G401.6 (cell line): ENCODE measurements around the gene PAGE3.

ENCODE experiments used
- FAIRE-seq: peaks from 2 replicates; lab custom pipeline; 2012; peaks lifted over from hg19 to GRCh38; lab: Jason Lieb, UNC

The PAGE3 gene, protein sequence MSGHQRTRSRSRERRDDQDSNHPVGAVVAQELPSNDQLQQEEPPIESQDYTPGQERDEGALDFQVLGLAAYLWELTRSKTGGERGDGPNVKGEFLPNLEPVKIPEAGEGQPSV

DNA sequence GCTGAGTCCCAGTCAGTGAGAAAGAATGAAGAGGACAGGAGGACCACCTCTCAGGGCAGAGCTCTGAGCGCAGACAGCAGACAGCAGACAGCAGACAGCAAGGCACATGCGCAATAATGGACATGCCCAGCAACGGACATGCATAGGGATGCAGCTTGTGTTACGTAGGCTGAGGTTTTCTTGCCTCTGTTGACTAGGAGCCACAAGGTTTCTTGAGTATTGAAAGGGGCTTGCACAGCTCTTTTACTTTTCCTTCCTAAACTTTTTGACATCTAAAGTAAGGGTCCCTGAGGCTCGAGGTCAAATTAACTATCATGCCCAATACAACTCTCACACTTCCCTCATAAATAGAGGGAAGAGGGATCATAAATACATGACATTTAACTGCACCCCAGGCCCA is at the start of gene PAGE3:
Gene PAGE3 (minus strand): TSS at position 101 of the 400 bp plus-strand sequence. CDS start 1,013 bp downstream, outside the sequence.
- FAIRE-seq = no peak

DNA sequence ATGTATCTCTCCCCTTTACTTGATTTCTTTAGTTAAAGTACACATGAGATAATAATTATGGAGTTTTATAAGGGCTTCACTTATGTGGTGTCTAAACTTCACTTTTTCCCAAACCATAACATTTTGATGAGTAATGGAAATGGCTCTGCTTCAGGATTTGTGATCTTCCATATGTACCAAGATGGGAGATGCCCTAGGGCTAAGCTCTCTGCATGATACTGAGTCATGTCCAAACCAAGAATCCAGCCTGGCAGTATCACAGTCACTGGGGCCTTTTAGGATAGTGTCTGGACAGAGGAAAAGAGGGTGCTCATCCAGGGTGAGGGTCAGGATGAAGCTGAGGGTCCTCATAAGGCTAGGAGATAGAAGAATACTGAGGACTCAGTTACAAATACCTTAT is 47.9 kb upstream of the PAGE3 start:
- FAIRE-seq = no peak

DNA sequence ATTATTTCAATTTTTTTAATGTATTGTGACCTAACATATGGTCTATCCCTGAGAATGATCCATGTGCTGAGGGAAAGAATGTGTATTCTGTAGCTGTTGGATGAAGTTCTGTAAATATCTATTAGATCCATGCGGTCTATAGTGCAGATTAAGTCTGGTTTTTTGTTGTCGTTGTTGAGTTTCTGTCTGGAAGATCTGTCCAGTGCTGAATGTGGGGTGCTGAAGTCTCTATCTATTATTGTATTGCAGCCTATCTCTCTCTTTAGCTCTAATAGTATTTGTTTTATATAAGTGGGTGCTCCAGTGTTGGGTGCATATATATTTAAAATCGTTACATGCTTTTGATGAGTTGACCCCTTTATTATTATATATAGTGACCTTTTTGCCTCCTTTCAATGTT is 26.2 kb upstream of the PAGE3 start:
- FAIRE-seq = no peak

DNA sequence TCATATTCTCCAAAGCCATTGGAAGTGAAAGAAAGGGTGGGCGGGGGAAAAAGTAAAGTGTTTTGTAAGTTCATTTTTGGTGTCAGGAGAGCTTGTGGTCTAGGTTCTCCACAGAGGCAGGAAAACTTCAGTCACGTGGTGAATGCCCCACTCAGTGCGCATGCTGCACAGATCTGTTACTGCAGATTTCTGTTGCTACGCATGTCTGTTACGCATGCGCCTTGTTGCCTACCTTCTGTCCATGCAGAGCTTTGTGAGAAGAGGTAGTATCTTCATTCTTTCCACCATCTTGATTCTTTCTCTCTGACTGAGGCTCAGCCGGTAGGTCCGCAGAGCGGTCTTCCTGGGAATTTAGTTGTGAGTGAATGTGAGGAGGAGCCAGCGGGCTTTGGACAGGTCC is 15.1 kb upstream of the PAGE3 start:
- FAIRE-seq = no peak

DNA sequence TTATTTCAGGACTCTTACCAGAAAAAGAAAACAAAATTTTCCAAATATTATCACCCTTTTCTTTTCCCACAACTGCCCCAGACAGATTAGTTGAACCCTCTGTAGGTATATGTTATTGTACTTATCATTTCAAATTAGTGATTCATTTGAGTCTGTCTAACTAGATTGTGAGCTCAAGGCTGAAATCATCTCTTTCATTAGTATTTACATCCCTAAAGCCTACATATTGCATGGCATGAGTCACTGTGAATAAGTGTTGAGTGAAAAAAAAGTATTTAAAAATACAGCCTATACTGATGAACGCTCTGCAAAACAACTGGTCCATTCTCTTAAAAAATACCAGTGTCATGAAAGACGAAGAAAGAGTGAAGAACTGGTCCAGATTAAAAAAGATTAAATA is 3.9 kb downstream of the PAGE3 start:
- FAIRE-seq = no peak

DNA sequence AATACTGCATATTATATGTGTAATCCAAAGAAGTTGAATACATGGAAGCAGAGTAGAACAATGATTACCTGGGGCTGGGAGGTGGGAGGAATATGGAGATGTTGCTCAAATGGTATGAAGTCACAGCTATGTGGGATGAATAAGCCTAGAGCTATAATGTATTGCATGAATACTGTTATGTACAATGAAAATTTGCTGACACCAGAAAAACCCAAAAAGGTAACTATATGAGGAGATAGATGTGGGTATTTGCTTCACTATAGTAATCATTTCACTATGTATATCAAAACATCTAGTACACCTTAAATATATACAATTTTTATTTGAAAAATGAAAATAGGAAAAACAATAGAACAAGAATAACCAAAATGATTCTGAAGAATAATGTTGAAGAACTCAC is 11.2 kb downstream of the PAGE3 start:
- FAIRE-seq = no peak

DNA sequence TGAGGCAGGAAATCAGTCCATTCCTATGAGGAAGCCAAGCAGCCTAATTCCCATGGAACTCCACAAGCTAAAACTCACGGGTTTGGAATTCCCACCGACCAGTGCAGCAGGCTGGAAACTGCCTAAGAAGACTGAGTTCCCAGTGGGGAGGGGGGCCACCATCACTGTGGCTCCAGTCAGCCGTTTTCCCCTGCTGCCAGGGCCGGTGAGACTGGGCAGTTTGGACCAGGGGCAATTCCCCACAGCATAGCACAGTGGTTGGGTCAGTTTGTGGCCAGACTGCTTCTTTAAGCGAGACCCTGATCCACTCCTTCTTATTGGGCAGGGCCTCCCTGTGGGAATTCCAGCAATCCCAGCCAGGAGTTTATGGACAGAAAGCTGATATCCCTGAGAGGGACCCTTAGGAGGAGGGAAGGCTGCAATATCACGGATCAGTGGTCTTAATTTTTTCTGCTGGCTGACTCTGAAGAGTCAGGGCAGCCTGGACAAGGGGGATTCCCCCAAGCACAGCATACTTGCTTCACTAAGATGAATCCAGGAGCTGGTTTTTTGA is 23.9 kb downstream of the PAGE3 start:
- FAIRE-seq = no peak

DNA sequence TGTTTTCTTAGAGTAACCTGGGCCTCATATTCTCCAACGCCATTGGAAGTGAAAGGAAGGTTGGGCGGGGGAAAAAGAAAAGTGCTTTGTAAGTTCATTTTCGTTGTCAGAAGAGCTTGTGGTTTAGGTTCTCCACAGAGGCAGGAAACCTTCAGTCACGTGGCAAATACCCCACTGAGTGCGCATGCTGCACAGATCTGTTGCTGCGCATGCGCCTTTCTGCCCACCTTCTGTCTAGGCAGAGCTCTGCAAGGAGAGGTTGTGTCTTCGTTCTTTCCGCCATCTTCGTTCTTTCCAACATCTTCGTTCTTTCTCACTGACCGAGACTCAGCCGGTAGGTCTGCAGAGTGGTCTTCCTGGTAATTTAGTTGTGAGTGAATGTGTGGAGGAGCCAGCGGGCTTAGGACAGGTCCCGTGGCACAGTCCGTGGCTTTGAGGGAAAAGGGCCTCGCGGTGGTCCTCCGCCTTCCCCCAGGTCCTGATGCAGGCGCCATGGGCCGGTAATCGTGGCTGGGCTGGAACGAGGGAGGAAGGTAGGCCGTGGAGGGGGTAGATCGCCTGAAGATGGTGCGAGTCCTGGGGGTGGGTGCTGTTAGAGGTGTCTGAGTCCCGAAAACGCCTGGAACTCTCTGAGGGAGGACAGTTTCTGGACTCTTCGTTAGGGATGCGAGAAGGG is 44.5 kb downstream of the PAGE3 start, which contains the start of gene PAGE5:
Gene PAGE5 (plus strand): TSS at position 228 of the 676 bp plus-strand sequence. CDS start 1,037 bp downstream, outside the sequence.
- FAIRE-seq = no peak

DNA sequence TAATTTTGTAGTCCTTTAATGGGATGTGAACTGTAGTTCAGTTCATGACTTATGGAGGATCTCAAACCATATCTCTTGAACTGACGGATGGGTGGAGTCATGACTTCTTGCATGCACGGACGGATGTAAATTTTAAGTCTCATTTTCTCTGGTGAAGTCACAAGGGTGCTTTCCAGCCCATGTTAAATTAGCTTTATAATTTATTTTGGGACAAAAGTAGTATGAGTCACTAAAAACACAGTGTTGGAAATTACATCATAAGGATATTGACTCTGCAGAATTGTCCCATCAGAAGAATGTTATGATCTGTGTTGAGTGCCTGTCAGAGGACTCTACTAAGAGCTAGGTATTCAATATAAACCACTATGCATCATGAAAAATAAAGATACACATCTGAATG is 51.3 kb downstream of the PAGE3 start:
- no peak for FAIRE-seq

DNA sequence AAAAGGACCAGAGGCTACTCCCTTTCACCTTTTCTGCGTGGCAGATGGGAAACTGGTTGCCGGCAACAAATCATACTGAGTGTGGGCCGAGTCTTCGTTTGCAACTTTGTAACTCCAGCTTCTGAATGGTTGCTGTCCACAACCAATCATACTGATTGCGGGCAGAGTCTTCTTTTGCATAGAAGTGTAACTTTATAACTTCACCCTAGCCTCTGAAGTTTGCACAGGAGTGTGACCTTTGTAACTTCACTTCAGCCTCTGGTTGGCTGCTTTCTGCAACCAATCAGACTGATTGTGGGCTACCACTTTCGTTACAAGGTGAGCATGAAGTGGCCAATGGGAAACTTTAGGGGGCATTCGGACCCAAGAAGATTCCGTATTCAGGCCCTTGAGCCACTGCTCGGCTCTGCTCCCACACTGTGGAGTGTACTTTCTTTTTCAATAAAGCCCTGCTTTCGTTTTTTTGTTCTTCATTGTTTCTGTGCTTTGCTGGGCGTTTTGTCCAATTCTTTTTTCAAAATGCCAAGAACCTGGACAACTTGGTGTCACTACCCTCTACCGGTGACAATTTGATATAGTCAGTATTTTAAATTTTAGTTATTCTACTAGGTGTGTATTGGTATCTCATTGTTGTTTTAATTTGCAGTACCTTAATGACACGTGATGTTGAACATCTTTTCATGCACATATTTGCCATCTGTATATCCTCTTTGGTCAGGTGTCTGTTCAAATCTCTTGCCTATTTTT is 53.6 kb downstream of the PAGE3 start:
- FAIRE-seq = no peak
